Measurements from ENCODE around the gene ZDHHC18.

The ZDHHC18 gene

GRCh38 chr1:26853156-26853555 lies 26.7 kb downstream of the ZDHHC18 start:
- Histone ChIP-seq H3K36me3 (replicated peaks; ENCODE audit: insufficient read depth, low read length) (peaks cover 4% of the 10 kb centered on the region; the same call in 1 of the 2 replicates), H4K20me1 (ENCODE audit: insufficient read depth, low read length) (no peaks in the 10 kb centered on the region), H3F3A (ENCODE audit: insufficient read depth, low read length) (no peaks in the 10 kb centered on the region; the same call in 1 of the 2 replicates), H2AFZ (ENCODE audit: low read length) (no peak overlapping the region), H3K27me3 (replicated peaks; ENCODE audit: insufficient read depth, low read length) (no peaks in the 10 kb centered on the region), H3K79me2 (ENCODE audit: low read length) (no peaks in the 10 kb centered on the region), H3K27ac (ENCODE audit: low read length) (no peak overlapping the region), H3K9me2 (replicated peaks; ENCODE audit: insufficient read depth, low read length) (no peaks in the 10 kb centered on the region), H3K9me3 (replicated peaks; ENCODE audit: insufficient read depth, low read length) (no peaks in the 10 kb centered on the region), H3K9ac (ENCODE audit: low read length) (no peak overlapping the region), H3K4me2 (ENCODE audit: low read depth, low read length) (no peak overlapping the region), H3K4me3 (ENCODE audit: low read length) (no peak overlapping the region), H3K4me1 (ENCODE audit: low read length) (no peaks in the 10 kb centered on the region)
- DNase-seq: peak; percentile 58
- TF ChIP-seq CTCF (IDR thresholded peaks at IDR 0.05; ENCODE audit: low read length) (peak; percentile 82), EZH2 (optimal IDR thresholded peaks at IDR 0.05; ENCODE audit: low read depth, low read length) (no peak), EZH2phosphoT487 (IDR thresholded peaks at IDR 0.05; ENCODE audit: low read length) (no peak)

DNA sequence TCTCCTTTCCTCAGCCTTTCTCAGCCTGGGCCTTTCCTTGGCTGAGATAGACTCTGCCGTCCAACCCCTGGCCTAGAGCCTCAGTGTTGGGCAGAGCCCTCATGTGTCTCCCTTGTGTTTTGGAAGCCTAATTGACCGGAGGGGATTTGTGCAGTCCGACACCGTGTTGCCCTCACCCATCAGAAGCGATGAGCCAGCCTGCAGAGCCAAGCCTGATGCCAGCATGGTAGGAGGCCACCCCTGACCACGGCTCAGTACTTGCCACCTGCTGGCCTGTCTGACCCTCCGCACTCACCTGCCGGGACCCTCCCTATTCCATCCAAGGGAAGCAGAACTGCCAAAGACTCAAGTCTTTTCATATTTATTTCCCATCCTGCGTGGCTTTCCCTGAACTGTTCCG lies 27.1 kb downstream of the ZDHHC18 start:
- Histone ChIP-seq H3K79me2 (ENCODE audit: low read length) (no peaks in the 10 kb centered on the region), H3K4me2 (ENCODE audit: low read depth, low read length) (no peak overlapping the region), H3K9me3 (replicated peaks; ENCODE audit: insufficient read depth, low read length) (no peaks in the 10 kb centered on the region), H3K9me2 (replicated peaks; ENCODE audit: insufficient read depth, low read length) (no peaks in the 10 kb centered on the region), H3K9ac (ENCODE audit: low read length) (no peak overlapping the region), H3K27me3 (replicated peaks; ENCODE audit: insufficient read depth, low read length) (no peaks in the 10 kb centered on the region), H3K4me1 (ENCODE audit: low read length) (no peaks in the 10 kb centered on the region), H3F3A (ENCODE audit: insufficient read depth, low read length) (peaks cover 3% of the 10 kb centered on the region; the same call in 1 of the 2 replicates), H3K27ac (ENCODE audit: low read length) (no peak overlapping the region), H3K4me3 (ENCODE audit: low read length) (no peak overlapping the region), H4K20me1 (ENCODE audit: insufficient read depth, low read length) (no peaks in the 10 kb centered on the region), H2AFZ (ENCODE audit: low read length) (no peak overlapping the region), H3K36me3 (replicated peaks; ENCODE audit: insufficient read depth, low read length) (peaks cover 4% of the 10 kb centered on the region; the same call in 1 of the 2 replicates)
- TF ChIP-seq CTCF (IDR thresholded peaks at IDR 0.05; ENCODE audit: low read length) (no peak), EZH2phosphoT487 (IDR thresholded peaks at IDR 0.05; ENCODE audit: low read length) (no peak), EZH2 (optimal IDR thresholded peaks at IDR 0.05; ENCODE audit: low read depth, low read length) (no peak)
- no peak for DNase-seq

- Histone ChIP-seq H3K79me2 (ENCODE audit: low read length) (no peaks in the 10 kb centered on the region), H2AFZ (ENCODE audit: low read length) (no peak overlapping the region), H4K20me1 (ENCODE audit: insufficient read depth, low read length) (no peaks in the 10 kb centered on the region), H3K9me2 (replicated peaks; ENCODE audit: insufficient read depth, low read length) (no peaks in the 10 kb centered on the region), H3K4me2 (ENCODE audit: low read depth, low read length) (no peak overlapping the region), H3K9me3 (replicated peaks; ENCODE audit: insufficient read depth, low read length) (no peaks in the 10 kb centered on the region), H3K36me3 (replicated peaks; ENCODE audit: insufficient read depth, low read length) (peaks cover 4% of the 10 kb centered on the region; the same call in 1 of the 2 replicates), H3K9ac (ENCODE audit: low read length) (no peak overlapping the region), H3K27ac (ENCODE audit: low read length) (no peak overlapping the region), H3F3A (ENCODE audit: insufficient read depth, low read length) (peaks cover 4% of the 10 kb centered on the region; the same call in 1 of the 2 replicates), H3K4me1 (ENCODE audit: low read length) (no peaks in the 10 kb centered on the region), H3K4me3 (ENCODE audit: low read length) (no peak overlapping the region), H3K27me3 (replicated peaks; ENCODE audit: insufficient read depth, low read length) (no peaks in the 10 kb centered on the region)
- TF ChIP-seq CTCF (IDR thresholded peaks at IDR 0.05; ENCODE audit: low read length): no peak
- no peak for TF ChIP-seq EZH2phosphoT487 (IDR thresholded peaks at IDR 0.05; ENCODE audit: low read length)
- TF ChIP-seq EZH2 (optimal IDR thresholded peaks at IDR 0.05; ENCODE audit: low read depth, low read length): no peak
- DNase-seq: no peak
These were observed 28.4 kb downstream of the ZDHHC18 start for GRCh38 chr1:26854906-26855305.
